SK-N-SH treated with all-trans-retinoic acid at 6 μM for 48 hours (cell line): Measurements from ENCODE around the gene DNAJB8.

Experiments used
- ATAC-seq: fragments of 200-7000 bp; cut with Tn5 transposase; 3 replicates; pipeline ENCODE4 v1.9.1; 2020; ENCODE audit warnings: mild to moderate bottlenecking, moderate library complexity
- ARNTL ChIP-seq: fragments of 450-650 bp; formaldehyde crosslinking; IDR thresholded peaks from 2 replicates; pipeline ENCODE4 v1.5.0; 2020; ENCODE audit warnings: low read depth, mild to moderate bottlenecking, moderate library complexity, borderline replicate concordance
- BACH2 ChIP-seq: fragments of 250-450 bp; sonication (Bioruptor Pico); IDR thresholded peaks from 2 replicates; pipeline ENCODE4 v1.9.0; 2021; ENCODE audit warnings: mild to moderate bottlenecking, borderline replicate concordance
- CSDC2 ChIP-seq: fragments of 250-450 bp; sonication (Bioruptor Pico); IDR thresholded peaks from 2 replicates; pipeline ENCODE4 v1.5.0; 2020; ENCODE audit warnings: mild to moderate bottlenecking, moderate library complexity
- ESRRG ChIP-seq: fragments of 250-450 bp; sonication (Bioruptor Pico); IDR thresholded peaks from 2 replicates; pipeline ENCODE4 v1.6.1; 2021; ENCODE audit warnings: mild to moderate bottlenecking
- GLIS3 ChIP-seq: fragments of 250-450 bp; sonication (Bioruptor Pico); IDR thresholded peaks from 2 replicates; pipeline ENCODE4 v1.5.0; 2020; ENCODE audit warnings: mild to moderate bottlenecking, moderate library complexity
- ISL1 ChIP-seq: fragments of 250-450 bp; sonication (Bioruptor Pico); IDR thresholded peaks from 2 replicates; pipeline ENCODE4 v2.1.2; 2022; ENCODE audit warnings: mild to moderate bottlenecking, moderate library complexity
- OSR1 ChIP-seq: fragments of 250-450 bp; sonication (Bioruptor Pico); IDR thresholded peaks from 2 replicates; pipeline ENCODE4 v1.8.0; 2022; ENCODE audit warnings: moderate library complexity, mild to moderate bottlenecking, inconsistent platforms
- PPARA ChIP-seq: fragments of 250-450 bp; sonication (Bioruptor Pico); IDR thresholded peaks from 2 replicates; pipeline ENCODE4 v1.5.0; 2020; ENCODE audit warnings: mild to moderate bottlenecking, borderline replicate concordance
- SNAI2 ChIP-seq: fragments of 250-450 bp; sonication (Bioruptor Pico); IDR thresholded peaks from 2 replicates; pipeline ENCODE4 v1.5.0; 2020; ENCODE audit warnings: mild to moderate bottlenecking, moderate library complexity
- TCF4 ChIP-seq: fragments of 250-450 bp; sonication (Bioruptor Pico); IDR thresholded peaks from 2 replicates; pipeline ENCODE4 v1.8.0; 2021; ENCODE audit warnings: mild to moderate bottlenecking, moderate library complexity, borderline replicate concordance
- TOX ChIP-seq: fragments of 250-450 bp; sonication (Bioruptor Pico); IDR thresholded peaks from 2 replicates; pipeline ENCODE4 v1.8.0; 2021; ENCODE audit warnings: mild to moderate bottlenecking, moderate library complexity, borderline replicate concordance
- ZFP3 ChIP-seq: fragments of 250-450 bp; sonication (Bioruptor Pico); IDR thresholded peaks from 2 replicates; pipeline ENCODE4 v1.5.0; 2020; ENCODE audit warnings: mild to moderate bottlenecking, moderate library complexity
- ZFP30 ChIP-seq: fragments of 450-650 bp; formaldehyde crosslinking; IDR thresholded peaks from 2 replicates; pipeline ENCODE4 v1.5.0; 2022; ENCODE audit warnings: mild to moderate bottlenecking, moderate library complexity
- ZNF565 ChIP-seq: fragments of 450-650 bp; formaldehyde crosslinking; conservative IDR thresholded peaks from 2 replicates; pipeline ENCODE4 v1.5.0; 2020; ENCODE audit warnings: low read depth, mild to moderate bottlenecking, moderate library complexity
- ZNF70 ChIP-seq: fragments of 450-650 bp; formaldehyde crosslinking; IDR thresholded peaks from 2 replicates; pipeline ENCODE4 v1.5.0; 2020; ENCODE audit warnings: mild to moderate bottlenecking, moderate library complexity
- ZNF8 ChIP-seq: fragments of 450-650 bp; formaldehyde crosslinking; IDR thresholded peaks from 2 replicates; pipeline ENCODE4 v1.5.0; 2020; ENCODE audit warnings: mild to moderate bottlenecking, moderate library complexity
- TF ChIP-seq, protein P1 (sequence below): fragments of 250-450 bp; sonication (Bioruptor Pico); IDR thresholded peaks from 2 replicates; pipeline ENCODE4 v1.8.0; 2021; ENCODE audit warnings: low read depth, mild to moderate bottlenecking, moderate library complexity, borderline replicate concordance
- TF ChIP-seq, protein P2 (sequence below): fragments of 250-450 bp; sonication (Bioruptor Pico); IDR thresholded peaks from 2 replicates; pipeline ENCODE4 v1.5.1; 2021; ENCODE audit warnings: mild to moderate bottlenecking, moderate library complexity
- TF ChIP-seq, protein P3 (sequence below): fragments of 250-450 bp; sonication (Bioruptor Pico); IDR thresholded peaks from 2 replicates; pipeline ENCODE4 v1.5.0; 2020; ENCODE audit warnings: mild to moderate bottlenecking, moderate library complexity
- TF ChIP-seq, protein P4 (sequence below): fragments of 250-450 bp; sonication (Bioruptor Pico); IDR thresholded peaks from 2 replicates; pipeline ENCODE4 v1.8.0; 2020; ENCODE audit warnings: mild to moderate bottlenecking, moderate library complexity, borderline replicate concordance
- TF ChIP-seq, protein P5 (sequence below): fragments of 250-450 bp; sonication (Bioruptor Pico); IDR thresholded peaks from 2 replicates; pipeline ENCODE4 v1.5.1; 2020; ENCODE audit warnings: low read depth, mild to moderate bottlenecking, moderate library complexity

Gene DNAJB8

DNA sequence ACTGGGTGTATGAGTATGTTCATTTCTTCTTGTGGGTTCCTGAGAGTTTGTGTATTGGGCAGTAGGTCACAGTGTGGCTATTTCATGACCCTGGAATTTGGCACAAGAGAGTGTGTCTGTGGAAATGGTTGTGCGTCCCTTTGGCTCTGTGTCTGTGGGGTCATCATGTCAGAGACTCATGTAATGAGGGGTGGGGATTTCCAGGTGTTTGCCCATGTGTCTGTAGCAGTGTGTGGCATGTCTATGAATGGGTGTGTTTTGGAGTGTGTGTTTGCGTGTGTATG is 27.6 kb upstream of the DNAJB8 start:
- no peak for TF ChIP-seq OSR1 (CRISPR knock-in tag)
- no peak for ATAC-seq

DNA sequence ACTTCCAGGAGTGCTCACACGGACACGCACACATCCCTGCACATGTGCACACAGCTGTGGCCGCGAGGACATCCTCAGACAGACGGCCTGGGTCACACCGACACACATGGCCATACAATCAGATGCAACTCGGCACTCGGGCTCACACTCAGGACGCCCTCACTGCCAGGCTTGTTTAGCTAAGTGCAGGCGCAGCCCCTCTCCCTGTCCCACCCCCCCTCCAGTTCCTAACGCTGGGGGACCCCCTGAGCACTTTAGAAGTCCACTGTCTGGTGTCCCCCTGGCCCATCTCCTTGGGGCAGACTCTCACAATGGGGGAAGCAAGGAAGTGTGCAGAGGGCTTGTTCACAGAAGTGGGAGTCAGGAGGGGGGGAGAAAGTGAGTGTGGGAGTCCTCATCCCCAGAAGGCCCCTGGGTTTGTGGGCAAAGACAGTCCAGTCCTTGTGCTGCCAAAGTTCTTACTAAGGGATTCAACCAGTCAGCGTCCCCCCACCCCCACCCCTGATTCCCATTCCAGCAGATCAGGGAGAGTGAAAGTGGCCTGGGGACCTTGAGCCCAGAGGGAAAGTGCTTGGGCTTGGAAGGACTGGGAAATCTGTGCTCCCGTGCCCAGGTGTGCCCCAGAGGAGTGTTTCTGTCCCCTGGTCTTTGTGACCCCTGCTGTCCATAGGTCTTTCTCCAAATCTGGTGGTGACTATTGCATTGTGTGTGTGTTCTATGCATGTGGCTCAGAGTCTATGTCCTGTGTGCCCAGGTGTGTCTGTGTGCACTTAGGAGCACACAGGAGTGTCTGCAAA is 27.1 kb upstream of the DNAJB8 start:
- ATAC-seq, result no peak

DNA sequence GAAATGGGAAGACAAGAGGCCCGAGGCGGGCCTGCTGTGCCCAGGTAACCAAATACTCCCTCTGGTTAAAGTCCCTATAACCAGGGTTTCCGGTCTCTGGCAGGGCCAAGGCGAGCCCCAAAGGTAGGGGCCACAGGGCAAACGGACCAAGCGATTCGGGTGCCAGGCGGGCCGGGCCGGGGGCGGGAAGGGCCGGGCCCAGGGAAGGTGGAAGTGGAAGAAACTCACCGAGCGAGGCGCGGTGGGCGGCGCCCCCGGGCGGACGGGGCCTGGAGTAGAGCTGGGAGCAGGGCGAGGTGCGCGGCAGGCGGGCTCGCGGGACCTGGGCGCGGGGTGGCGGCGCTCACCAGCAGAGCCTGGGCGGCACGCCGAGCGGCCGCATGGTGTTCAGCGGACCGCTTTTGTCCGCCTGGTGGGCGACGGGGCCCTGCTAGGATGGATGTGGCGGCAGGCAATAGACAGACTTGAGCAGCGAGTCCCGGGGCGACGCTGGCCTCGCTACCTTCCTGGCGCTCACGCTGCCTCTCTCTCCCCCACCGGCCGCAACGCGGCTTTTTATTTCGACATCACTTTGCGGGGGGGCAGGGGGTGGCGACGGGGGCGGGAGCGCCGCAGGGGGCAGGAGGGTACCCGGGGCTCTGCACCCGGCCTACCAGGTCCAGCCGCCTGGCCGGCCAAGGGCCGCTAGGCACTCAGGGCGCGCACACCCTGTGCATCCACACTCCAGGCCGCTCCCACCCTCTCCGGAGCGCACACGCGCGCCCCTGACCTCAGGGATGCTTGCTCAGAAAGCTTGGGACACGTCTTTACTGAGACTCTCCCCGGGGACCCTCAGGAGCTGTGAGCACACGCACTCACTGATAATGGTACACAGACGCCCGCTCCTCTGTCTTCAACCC is 26.2 kb upstream of the DNAJB8 start, which contains the start of gene GATA2:
Gene GATA2, minus strand, starts transcription at position 531 of the 899 bp plus-strand sequence. CDS start 6,170 bp downstream, outside the sequence.
- no peak; the same call in 2 of the 3 replicates for ATAC-seq
- TF ChIP-seq GLIS3 (CRISPR knock-in tag), result no peak
- no peak for TF ChIP-seq CSDC2
- TF ChIP-seq, protein P1, sequence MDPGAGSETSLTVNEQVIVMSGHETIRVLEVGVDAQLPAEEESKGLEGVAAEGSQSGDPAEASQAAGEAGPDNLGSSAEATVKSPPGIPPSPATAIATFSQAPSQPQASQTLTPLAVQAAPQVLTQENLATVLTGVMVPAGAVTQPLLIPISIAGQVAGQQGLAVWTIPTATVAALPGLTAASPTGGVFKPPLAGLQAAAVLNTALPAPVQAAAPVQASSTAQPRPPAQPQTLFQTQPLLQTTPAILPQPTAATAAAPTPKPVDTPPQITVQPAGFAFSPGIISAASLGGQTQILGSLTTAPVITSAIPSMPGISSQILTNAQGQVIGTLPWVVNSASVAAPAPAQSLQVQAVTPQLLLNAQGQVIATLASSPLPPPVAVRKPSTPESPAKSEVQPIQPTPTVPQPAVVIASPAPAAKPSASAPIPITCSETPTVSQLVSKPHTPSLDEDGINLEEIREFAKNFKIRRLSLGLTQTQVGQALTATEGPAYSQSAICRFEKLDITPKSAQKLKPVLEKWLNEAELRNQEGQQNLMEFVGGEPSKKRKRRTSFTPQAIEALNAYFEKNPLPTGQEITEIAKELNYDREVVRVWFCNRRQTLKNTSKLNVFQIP (CRISPR knock-in tag), result no peak
- TF ChIP-seq TCF4 (CRISPR knock-in tag), result no peak
- TF ChIP-seq, protein P2, sequence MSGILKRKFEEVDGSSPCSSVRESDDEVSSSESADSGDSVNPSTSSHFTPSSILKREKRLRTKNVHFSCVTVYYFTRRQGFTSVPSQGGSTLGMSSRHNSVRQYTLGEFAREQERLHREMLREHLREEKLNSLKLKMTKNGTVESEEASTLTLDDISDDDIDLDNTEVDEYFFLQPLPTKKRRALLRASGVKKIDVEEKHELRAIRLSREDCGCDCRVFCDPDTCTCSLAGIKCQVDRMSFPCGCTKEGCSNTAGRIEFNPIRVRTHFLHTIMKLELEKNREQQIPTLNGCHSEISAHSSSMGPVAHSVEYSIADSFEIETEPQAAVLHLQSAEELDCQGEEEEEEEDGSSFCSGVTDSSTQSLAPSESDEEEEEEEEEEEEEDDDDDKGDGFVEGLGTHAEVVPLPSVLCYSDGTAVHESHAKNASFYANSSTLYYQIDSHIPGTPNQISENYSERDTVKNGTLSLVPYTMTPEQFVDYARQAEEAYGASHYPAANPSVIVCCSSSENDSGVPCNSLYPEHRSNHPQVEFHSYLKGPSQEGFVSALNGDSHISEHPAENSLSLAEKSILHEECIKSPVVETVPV, result no peak
- no peak for TF ChIP-seq ESRRG
- no peak for TF ChIP-seq TOX
- no peak for TF ChIP-seq SNAI2 (CRISPR knock-in tag)

More for the DNA sequence above, 27.1 kb upstream of the DNAJB8 start:
- TF ChIP-seq, protein P1 (CRISPR knock-in tag), result no peak
- TF ChIP-seq, protein P2, result no peak
- TF ChIP-seq, protein P3, sequence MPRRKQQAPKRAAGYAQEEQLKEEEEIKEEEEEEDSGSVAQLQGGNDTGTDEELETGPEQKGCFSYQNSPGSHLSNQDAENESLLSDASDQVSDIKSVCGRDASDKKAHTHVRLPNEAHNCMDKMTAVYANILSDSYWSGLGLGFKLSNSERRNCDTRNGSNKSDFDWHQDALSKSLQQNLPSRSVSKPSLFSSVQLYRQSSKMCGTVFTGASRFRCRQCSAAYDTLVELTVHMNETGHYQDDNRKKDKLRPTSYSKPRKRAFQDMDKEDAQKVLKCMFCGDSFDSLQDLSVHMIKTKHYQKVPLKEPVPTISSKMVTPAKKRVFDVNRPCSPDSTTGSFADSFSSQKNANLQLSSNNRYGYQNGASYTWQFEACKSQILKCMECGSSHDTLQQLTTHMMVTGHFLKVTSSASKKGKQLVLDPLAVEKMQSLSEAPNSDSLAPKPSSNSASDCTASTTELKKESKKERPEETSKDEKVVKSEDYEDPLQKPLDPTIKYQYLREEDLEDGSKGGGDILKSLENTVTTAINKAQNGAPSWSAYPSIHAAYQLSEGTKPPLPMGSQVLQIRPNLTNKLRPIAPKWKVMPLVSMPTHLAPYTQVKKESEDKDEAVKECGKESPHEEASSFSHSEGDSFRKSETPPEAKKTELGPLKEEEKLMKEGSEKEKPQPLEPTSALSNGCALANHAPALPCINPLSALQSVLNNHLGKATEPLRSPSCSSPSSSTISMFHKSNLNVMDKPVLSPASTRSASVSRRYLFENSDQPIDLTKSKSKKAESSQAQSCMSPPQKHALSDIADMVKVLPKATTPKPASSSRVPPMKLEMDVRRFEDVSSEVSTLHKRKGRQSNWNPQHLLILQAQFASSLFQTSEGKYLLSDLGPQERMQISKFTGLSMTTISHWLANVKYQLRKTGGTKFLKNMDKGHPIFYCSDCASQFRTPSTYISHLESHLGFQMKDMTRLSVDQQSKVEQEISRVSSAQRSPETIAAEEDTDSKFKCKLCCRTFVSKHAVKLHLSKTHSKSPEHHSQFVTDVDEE (CRISPR knock-in tag), result no peak
- no peak for TF ChIP-seq ESRRG
- no peak for TF ChIP-seq ZFP30 (CRISPR knock-in tag)
- TF ChIP-seq TOX, result no peak
- no peak for TF ChIP-seq ZFP3 (CRISPR knock-in tag)
- TF ChIP-seq PPARA, result no peak
- TF ChIP-seq, protein P4, sequence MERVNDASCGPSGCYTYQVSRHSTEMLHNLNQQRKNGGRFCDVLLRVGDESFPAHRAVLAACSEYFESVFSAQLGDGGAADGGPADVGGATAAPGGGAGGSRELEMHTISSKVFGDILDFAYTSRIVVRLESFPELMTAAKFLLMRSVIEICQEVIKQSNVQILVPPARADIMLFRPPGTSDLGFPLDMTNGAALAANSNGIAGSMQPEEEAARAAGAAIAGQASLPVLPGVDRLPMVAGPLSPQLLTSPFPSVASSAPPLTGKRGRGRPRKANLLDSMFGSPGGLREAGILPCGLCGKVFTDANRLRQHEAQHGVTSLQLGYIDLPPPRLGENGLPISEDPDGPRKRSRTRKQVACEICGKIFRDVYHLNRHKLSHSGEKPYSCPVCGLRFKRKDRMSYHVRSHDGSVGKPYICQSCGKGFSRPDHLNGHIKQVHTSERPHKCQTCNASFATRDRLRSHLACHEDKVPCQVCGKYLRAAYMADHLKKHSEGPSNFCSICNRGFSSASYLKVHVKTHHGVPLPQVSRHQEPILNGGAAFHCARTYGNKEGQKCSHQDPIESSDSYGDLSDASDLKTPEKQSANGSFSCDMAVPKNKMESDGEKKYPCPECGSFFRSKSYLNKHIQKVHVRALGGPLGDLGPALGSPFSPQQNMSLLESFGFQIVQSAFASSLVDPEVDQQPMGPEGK (CRISPR knock-in tag), result no peak
- TF ChIP-seq SNAI2 (CRISPR knock-in tag), result no peak
- no peak for TF ChIP-seq OSR1 (CRISPR knock-in tag)
- no peak for TF ChIP-seq ZNF70 (CRISPR knock-in tag)
- TF ChIP-seq ISL1 (CRISPR knock-in tag), result no peak
- TF ChIP-seq, protein P5, sequence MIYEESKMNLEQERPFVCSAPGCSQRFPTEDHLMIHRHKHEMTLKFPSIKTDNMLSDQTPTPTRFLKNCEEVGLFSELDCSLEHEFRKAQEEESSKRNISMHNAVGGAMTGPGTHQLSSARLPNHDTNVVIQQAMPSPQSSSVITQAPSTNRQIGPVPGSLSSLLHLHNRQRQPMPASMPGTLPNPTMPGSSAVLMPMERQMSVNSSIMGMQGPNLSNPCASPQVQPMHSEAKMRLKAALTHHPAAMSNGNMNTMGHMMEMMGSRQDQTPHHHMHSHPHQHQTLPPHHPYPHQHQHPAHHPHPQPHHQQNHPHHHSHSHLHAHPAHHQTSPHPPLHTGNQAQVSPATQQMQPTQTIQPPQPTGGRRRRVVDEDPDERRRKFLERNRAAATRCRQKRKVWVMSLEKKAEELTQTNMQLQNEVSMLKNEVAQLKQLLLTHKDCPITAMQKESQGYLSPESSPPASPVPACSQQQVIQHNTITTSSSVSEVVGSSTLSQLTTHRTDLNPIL (CRISPR knock-in tag), result no peak
- TF ChIP-seq GLIS3 (CRISPR knock-in tag), result no peak
- no peak for TF ChIP-seq ZNF8 (CRISPR knock-in tag)
- no peak for TF ChIP-seq ARNTL
- TF ChIP-seq TCF4 (CRISPR knock-in tag), result no peak
- no peak for TF ChIP-seq BACH2 (CRISPR knock-in tag)
- no peak for TF ChIP-seq ZNF565 (CRISPR knock-in tag)
